Dendritic cell treated with granulocyte-macrophage colony-stimulating factor and Interleukin-4, amounts not matched to agents 40 ng/mL and 50 ng/mL, for 4 days (primary cell): ENCODE measurements around the gene TYW1B.
"Not testable (repeated sequence)": the region's sequence is repeated elsewhere in the genome, so short reads cannot be mapped to it uniquely, and the experiment has no call there.

ENCODE experiments used
- H3K27ac Mint-ChIP-seq: one replicate; pipeline ENCODE4 v1.8.0; 2022; ENCODE audit warnings: mild to moderate bottlenecking, mixed read lengths
- H3K27me3 Mint-ChIP-seq: one replicate; pipeline ENCODE4 v1.8.0; 2022; ENCODE audit warnings: mild to moderate bottlenecking, mixed read lengths
- H3K36me3 Mint-ChIP-seq: one replicate; pipeline ENCODE4 v1.8.0; 2022; ENCODE audit warnings: low read depth, mixed read lengths
- H3K4me1 Mint-ChIP-seq: one replicate; pipeline ENCODE4 v1.8.0; 2022; ENCODE audit warnings: low read depth, mixed read lengths
- H3K4me3 Mint-ChIP-seq: one replicate; pipeline ENCODE4 v1.8.0; 2022; ENCODE audit warnings: mild to moderate bottlenecking, moderate library complexity, mixed read lengths
- H3K9me3 Mint-ChIP-seq: one replicate; pipeline ENCODE4 v1.8.0; 2022; ENCODE audit warnings: mixed read lengths
- intact Hi-C: fragments of 100-400 bp; cut with micrococcal nuclease; formaldehyde crosslinking; loops from one replicate; pipeline ENCODE4 v1.15.0; 2022

The TYW1B gene

DNA sequence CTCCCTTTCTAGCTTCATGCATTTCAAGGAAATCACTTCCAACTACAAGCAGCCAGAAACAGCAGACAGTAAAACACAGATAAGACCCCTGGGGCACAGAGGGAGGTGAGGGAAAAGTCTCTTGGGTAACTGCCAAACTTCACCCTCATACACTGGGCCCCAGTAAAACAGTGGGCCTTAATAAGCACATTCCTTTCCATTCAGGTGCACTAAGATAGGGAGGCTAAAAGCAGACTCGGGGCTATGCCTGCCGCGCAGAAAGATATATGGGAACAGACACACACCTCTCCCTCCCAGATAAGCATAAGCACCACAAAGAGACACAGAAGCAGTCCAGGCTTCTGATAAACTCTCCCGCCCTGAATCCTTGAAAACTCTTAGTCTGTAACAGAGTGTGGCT is 117.0 kb downstream of the TYW1B start:
- H3K36me3 Mint-ChIP-seq: peaks cover 50% of the 10 kb centered on the region
- no peak overlapping the region for H3K27ac Mint-ChIP-seq
- no peaks in the 10 kb centered on the region for H3K27me3 Mint-ChIP-seq
- H3K9me3 Mint-ChIP-seq: peaks cover 13% of the 10 kb centered on the region
- no peak overlapping the region for H3K4me3 Mint-ChIP-seq
- intact Hi-C loops: no loop called here
- H3K4me1 Mint-ChIP-seq: no peaks in the 10 kb centered on the region

DNA sequence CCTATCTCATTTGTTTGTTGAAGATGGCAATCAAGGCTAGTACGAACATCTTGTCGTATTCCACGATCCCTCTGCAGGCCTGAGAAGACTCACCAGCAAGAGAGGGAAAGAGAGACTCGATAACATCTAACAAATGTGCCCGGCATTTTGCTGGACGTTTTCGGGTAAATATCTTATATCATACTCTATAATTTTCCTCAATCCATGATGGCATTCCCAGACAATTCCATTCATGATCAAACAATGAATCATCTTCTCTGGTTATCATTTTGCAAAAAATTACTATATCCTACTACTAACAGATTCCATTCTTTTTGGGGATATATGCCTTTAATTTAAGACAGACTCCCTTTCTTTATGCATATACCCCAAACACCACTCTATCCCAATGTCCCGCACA is 118.1 kb downstream of the TYW1B start:
- Mint-ChIP-seq H3K4me3 (no peak overlapping the region), H3K27me3 (no peaks in the 10 kb centered on the region), H3K4me1 (no peaks in the 10 kb centered on the region), H3K36me3 (peaks cover 50% of the 10 kb centered on the region), H3K9me3 (peaks cover 13% of the 10 kb centered on the region), H3K27ac (no peak overlapping the region)
- intact Hi-C loops: no loop called here

DNA sequence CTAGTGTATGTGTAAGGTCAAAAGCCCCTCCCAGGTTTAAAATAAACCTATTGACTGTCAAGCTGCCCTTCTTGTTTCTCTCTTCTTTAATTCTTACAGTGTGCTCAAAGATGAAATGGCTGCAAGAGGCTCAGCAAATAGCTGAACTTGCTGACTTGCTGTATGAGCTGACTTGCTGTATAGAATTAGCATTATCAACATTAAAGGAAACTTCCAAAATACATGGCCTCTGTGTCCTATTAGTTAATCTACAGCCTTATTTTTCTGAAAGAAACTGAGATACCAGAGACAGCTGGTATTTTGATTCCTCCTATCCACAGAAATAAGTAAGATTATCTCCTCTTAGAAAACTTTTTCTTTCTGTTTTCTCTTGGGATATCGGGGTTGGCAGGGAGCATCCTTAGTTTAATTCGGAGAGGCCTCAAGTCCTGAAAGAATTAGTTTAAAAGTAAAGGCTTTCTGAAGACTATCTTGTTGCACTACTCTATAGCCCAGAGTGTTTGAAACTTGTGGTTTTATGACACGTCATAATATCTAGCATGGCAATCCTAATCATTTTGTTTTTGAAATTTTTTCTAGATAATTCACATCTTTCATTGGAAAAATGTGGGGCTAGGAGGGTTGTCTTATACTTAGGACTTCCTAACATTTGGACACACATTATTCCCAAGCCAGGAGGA is 119.5 kb downstream of the TYW1B start:
- H3K9me3 Mint-ChIP-seq: peaks cover 13% of the 10 kb centered on the region
- H3K4me1 Mint-ChIP-seq, H3K27ac Mint-ChIP-seq, H3K27me3 Mint-ChIP-seq, H3K4me3 Mint-ChIP-seq, intact Hi-C loops: not testable (repeated sequence)
- peaks cover 50% of the 10 kb centered on the region for H3K36me3 Mint-ChIP-seq

DNA sequence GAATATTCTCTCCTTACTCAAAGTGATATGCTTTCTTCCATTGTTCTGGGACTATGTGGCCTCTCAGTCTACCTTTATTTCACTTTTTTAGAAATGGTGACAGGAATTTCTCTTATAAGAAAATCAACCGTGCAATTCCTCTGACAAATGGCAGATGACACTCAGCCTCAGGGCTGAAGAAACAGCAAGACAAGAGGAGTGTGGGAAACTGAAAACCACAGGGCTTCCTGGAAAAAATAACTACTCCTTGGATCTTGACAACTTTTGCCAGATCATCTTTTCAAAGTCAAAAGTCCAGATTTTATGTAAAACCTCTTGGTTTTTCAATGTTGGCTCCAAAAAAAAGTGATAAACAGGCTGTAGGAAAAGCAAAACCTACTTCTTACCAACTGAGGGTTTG is 121.5 kb downstream of the TYW1B start:
- H3K27me3 Mint-ChIP-seq: no peaks in the 10 kb centered on the region
- H3K27ac Mint-ChIP-seq: no peak overlapping the region
- intact Hi-C loops: no loop called here
- H3K9me3 Mint-ChIP-seq: peaks cover 13% of the 10 kb centered on the region
- H3K4me1 Mint-ChIP-seq: no peaks in the 10 kb centered on the region
- H3K36me3 Mint-ChIP-seq: peaks cover 38% of the 10 kb centered on the region
- H3K4me3 Mint-ChIP-seq: no peak overlapping the region

DNA sequence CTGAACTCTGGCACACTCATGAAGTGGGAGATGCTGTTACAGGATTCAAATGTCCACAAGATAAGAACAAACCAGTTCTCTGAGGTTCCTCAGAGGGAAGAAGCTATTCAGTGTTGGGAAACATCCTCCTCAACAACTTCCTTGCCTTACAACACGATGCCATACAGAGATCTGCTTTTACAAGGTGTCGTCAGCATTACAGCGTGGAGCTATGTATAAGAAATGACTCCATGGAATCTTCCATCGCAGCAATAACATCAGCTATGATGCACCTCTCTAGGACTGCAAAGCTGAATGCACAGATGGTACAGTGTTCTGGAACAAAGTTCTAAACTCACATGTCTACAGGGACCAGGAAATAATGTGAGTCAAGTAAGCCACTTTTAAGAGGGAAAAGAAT is 122.3 kb downstream of the TYW1B start:
- H3K27me3 Mint-ChIP-seq, H3K4me3 Mint-ChIP-seq, intact Hi-C loops, H3K27ac Mint-ChIP-seq, H3K4me1 Mint-ChIP-seq: not testable (repeated sequence)
- peaks cover 13% of the 10 kb centered on the region for H3K9me3 Mint-ChIP-seq
- peaks cover 34% of the 10 kb centered on the region for H3K36me3 Mint-ChIP-seq

DNA sequence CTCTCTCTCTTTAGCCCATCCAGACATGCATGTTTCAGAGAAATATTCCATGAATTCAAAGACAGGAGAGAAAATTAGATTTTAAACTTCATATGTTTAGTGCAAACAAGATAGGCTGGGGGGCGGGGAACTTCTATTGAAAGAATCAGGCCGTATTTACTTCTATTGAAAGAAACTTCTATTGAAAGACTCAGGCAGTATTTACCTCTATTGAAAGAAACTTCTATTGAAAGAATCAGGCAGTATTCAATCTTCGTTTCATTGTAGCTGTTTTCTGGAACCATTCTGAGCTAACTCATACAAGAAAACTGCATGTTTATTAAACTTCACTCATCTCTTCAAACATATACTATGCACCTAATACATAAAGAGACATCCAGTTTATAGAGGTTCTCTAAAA is 123.1 kb downstream of the TYW1B start:
- Mint-ChIP-seq H3K9me3 (peaks cover 13% of the 10 kb centered on the region), H3K27ac (no peak overlapping the region), H3K4me3 (no peak overlapping the region), H3K4me1 (no peaks in the 10 kb centered on the region), H3K27me3 (no peaks in the 10 kb centered on the region), H3K36me3 (peaks cover 26% of the 10 kb centered on the region)
- intact Hi-C loops: no loop called here

DNA sequence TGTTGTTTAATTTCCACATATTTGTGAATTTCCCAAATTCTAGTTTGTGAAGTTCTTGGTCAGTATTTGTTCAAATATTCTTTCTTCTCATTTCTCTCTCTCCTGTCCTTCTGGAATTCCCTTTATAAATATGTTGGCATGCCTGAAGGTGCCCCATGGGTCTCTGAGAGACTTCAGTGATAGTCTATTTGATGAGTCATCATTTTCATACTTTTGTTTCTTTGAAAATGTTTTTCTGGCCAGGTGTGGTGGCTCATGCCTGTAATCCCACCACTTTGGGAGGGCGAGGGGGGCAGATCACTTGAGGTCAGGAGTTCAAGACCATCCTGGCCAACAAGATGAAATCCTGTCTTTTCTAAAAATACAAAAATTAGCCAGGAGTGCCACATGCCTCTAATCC is 127.5 kb downstream of the TYW1B start:
- H3K36me3 Mint-ChIP-seq, intact Hi-C loops, H3K4me3 Mint-ChIP-seq, H3K27me3 Mint-ChIP-seq, H3K27ac Mint-ChIP-seq, H3K9me3 Mint-ChIP-seq, H3K4me1 Mint-ChIP-seq: not testable (repeated sequence)

DNA sequence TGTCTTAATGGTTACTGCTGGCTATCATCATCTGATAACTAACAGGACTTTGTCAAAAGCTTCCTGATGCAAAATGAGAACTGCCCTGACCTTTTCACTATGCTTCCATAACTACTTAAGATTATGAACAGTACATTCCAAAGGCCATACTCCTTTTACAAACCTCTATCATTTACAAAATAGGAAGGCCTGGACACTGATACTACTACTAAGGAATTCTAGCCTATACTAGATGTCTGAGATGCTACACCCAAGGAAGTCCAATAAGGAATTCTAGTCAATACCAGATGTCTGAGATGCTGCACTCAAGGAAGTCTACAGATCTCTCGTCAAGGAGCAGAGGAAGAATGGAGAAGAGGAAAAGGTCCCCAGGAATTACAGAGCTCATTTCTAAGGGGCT is 130.9 kb downstream of the TYW1B start:
- H3K27me3 Mint-ChIP-seq, H3K9me3 Mint-ChIP-seq, intact Hi-C loops, H3K27ac Mint-ChIP-seq, H3K4me3 Mint-ChIP-seq, H3K4me1 Mint-ChIP-seq: not testable (repeated sequence)
- H3K36me3 Mint-ChIP-seq: peaks cover 18% of the 10 kb centered on the region

DNA sequence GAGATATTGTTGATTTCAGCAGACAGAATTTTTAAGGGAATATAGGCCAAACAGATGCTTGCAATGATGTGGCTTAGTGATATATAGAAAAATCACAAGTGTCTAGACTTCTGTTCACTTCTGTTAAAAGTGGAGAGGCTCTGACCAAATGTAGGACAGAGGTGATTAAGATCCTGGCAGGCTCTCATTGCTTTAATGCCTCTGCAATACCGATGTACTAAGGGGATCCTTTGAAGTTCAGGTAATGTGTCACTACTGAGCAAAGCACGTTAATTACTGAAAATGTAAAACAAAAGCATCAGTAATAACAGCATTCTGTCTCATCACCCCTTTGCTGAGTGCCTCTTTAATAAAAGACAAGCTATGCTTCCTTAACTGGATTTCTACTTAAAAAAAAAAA is 131.4 kb downstream of the TYW1B start:
- peaks cover 14% of the 10 kb centered on the region for H3K36me3 Mint-ChIP-seq
- H3K4me3 Mint-ChIP-seq, intact Hi-C loops, H3K27me3 Mint-ChIP-seq, H3K9me3 Mint-ChIP-seq, H3K4me1 Mint-ChIP-seq, H3K27ac Mint-ChIP-seq: not testable (repeated sequence)

DNA sequence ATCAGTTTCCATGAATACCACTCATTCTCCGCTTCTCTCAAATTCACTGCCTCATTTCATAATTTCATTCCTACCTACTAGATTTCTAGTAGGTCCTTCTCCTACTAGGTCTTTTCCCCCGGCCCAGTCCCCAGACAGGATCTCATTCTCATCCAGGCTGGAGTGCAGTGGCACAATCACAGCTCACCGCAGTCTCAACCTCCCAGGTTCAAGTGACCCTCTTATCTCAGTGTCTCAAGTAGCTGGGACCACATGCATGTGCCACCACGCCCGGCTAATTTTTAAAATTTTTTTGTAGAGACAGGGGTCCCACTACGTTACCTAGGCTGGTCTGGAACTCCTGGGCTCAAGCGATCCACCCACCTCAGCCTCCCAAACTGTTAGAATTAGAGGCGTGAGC is 132.5 kb downstream of the TYW1B start:
- H3K27me3 Mint-ChIP-seq, intact Hi-C loops, H3K4me1 Mint-ChIP-seq, H3K9me3 Mint-ChIP-seq, H3K4me3 Mint-ChIP-seq, H3K27ac Mint-ChIP-seq: not testable (repeated sequence)
- peaks cover 11% of the 10 kb centered on the region for H3K36me3 Mint-ChIP-seq

DNA sequence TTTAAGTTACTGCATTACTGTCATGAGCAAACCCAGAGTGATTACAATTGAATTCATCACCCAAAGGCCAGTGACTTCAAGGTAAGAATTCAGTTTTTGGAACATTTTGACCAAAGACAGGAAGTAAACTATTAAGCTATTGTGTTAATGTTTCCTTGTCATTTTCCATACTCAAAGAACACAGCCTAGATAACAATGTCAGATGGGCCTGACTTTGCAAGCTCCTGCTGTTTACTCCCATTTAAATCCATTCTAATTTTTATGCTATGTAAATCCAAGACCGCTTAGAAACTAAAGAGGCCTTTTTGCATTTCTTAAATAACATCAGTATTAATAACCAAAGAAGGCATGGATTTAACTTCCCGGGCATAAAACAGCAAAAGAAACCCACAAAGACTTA is 136.6 kb downstream of the TYW1B start:
- H3K27ac Mint-ChIP-seq, H3K27me3 Mint-ChIP-seq, H3K4me1 Mint-ChIP-seq, H3K9me3 Mint-ChIP-seq, H3K4me3 Mint-ChIP-seq, intact Hi-C loops: not testable (repeated sequence)
- peaks cover 11% of the 10 kb centered on the region for H3K36me3 Mint-ChIP-seq

DNA sequence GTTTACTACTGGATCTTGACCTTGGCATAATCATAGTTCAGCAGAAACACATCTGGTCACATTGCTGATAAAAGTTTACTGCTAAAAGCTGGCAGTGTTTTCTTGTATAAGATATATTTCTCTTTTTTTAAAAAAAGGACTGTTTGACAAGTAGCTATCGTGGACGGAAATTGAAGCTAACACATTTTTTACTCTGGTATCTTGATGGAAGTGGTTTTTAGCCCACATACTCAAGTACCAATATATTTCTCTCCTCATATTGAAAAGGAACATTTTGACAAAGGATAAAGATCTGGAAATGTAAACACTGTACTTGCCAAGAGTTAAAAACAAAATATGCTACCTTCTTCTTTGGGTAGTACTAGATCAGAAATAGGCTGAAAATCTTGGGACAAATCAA is 137.8 kb downstream of the TYW1B start:
- H3K27ac Mint-ChIP-seq, H3K27me3 Mint-ChIP-seq, H3K4me3 Mint-ChIP-seq, H3K4me1 Mint-ChIP-seq, intact Hi-C loops, H3K9me3 Mint-ChIP-seq: not testable (repeated sequence)
- H3K36me3 Mint-ChIP-seq: peaks cover 11% of the 10 kb centered on the region

DNA sequence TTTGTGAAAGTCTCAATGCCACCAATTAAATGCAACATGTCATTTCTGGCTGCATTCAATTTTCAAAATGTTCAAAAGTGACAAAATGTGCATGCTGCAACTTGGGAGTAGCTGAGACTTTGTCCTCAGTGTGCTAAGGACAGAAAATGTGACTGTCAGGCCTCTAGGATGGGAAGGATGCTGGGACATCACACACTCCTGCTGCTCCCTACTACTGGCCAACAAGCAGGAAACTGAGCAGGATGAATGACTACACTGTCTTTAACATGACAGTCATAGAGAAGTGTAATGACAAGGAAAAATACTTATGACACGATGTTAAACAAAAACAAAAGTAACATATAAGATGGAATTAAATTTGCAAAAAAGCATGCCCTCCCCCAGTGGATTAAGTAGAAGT is 138.7 kb downstream of the TYW1B start:
- H3K9me3 Mint-ChIP-seq, H3K27ac Mint-ChIP-seq, H3K4me3 Mint-ChIP-seq, H3K4me1 Mint-ChIP-seq, intact Hi-C loops, H3K27me3 Mint-ChIP-seq: not testable (repeated sequence)
- peaks cover 11% of the 10 kb centered on the region for H3K36me3 Mint-ChIP-seq

DNA sequence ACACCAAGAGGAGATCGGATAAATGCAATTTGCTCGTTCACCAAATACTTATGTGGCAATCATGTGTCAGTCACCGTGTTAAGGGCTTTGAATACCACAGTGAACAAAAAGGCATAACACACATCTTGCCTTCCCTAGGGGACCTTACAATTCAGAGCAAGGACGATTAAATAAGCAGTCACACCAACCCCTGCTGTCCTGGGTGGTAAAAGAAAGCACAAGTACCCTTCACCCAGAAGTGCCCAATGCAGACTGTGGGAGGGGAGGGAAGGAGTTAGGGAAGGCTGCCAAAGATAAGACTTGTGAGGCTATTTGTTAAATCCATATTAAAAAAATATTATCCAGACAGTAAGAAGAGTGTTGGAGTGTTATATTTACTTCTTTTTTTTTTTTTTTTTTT is 146.8 kb downstream of the TYW1B start:
- H3K27ac Mint-ChIP-seq, H3K4me1 Mint-ChIP-seq, H3K4me3 Mint-ChIP-seq, H3K9me3 Mint-ChIP-seq, H3K27me3 Mint-ChIP-seq, intact Hi-C loops: not testable (repeated sequence)
- H3K36me3 Mint-ChIP-seq: peaks cover 16% of the 10 kb centered on the region

DNA sequence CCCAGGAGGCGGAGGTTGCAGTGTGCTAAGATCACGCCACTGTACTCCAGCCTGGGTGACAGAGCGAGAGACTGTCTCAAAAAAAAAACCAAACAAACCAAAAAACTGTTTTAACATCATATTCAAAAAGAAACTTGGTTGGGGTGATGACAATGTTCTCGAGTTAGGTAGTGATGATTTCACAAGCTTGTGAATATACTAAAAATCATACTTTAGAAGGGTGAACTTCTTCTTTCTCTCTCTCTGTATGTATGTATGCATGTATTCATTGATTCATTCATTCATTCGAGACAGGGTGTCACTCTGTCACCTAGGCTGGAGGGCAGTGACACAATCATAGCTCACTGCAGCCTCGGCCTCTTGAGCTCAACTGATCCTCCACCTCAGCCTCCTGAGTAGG is 151.1 kb downstream of the TYW1B start:
- intact Hi-C loops, H3K9me3 Mint-ChIP-seq, H3K4me3 Mint-ChIP-seq, H3K27me3 Mint-ChIP-seq, H3K4me1 Mint-ChIP-seq, H3K27ac Mint-ChIP-seq: not testable (repeated sequence)
- H3K36me3 Mint-ChIP-seq: peaks cover 16% of the 10 kb centered on the region
